Measurements from ENCODE around the gene NDRG2.
A peak's percentile ranks its signal among the peaks of the same experiment; 100 is the strongest.

NDRG2 gene

DNA sequence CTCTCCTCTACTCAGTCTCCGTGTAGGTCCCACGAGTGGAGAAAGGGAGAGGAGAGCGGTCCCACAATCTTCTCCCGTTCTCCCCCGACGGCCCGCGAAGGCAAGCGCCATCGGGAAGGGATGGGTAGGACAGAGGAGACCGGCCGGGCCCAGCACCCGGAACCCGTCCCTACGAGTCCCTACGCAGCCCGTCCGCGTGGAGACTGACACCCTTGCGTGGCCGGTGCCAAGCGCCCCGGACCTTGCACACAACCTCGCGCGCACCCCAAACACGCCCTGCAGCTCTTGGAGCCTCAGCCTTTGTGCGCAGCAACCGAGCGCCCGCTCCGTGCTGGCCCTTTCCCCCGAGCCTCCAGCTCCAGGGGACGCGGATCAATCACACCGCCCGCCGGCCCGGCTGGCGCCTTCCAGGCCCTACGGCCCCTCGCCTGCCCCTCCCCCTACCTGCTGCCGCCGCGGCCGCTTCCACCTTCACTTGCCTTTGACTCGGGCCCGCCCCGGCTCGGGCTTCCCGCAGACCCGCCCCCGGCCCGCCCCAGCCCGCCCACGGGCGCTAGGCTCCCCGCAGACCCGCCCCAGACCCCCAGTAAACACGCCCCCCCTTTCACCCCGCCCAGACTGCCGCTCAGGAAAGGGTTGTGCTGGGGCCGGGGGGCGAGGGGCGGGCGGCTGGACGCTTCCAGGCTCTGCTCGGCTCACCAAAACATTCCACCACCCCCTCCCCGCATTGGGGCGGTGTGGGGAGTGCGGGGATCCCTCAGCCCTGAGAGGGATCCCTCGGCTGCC is at the start of gene NDRG2:
NDRG2 (minus strand) TSS at position 477 of the 786 bp plus-strand sequence. CDS start 1,746 bp downstream, outside the sequence.
- peak; percentile 94 for DNase-seq (ENCODE audit: low spot score)
- peak; percentile 61 for FAIRE-seq

DNA sequence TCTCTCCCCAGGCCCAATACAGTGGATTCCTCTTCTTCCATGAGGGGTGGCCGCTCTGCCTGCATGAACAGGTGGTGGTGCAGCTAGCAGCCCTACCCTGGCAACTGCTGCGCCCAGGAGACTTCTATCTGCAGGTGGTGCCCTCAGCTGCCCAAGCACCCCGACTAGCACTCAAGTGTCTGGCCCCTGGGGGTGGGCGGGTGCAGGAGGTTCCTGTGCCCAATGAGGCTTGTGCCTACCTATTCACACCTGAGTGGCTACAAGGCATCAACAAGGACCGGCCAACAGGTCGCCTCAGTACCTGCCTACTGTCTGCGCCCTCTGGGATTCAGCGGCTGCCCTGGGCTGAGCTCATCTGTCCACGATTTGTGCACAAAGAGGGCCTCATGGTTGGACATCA is 49.1 kb upstream of the NDRG2 start:
- DNase-seq (ENCODE audit: low spot score) = no peak
- no peak for FAIRE-seq

DNA sequence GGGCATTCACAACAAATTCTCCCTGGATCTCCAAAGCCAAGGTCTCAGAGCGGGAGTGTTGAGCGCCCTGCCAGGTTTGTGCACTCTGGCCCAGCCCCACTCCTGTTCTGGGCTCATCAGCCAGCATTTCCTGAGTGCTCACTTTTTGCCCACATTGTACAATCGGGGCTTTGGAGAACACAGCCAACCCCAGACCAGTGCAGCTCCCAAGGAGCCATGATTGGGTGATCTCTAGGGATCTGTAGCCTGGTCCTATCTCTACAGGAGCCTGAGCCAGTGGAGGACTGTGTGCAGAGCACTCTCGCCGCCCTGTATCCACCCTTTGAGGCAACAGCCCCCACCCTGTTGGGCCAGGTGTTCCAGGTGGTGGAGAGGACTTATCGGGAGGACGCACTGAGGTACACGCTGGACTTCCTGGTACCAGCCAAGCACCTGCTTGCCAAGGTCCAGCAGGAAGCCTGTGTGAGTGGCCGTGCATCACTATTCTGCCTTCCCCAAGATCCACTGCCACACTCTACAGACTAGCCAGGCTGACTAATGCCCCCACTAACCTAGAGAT is 48.0 kb upstream of the NDRG2 start:
- DNase-seq (ENCODE audit: low spot score) (no peak), FAIRE-seq (no peak)

DNA sequence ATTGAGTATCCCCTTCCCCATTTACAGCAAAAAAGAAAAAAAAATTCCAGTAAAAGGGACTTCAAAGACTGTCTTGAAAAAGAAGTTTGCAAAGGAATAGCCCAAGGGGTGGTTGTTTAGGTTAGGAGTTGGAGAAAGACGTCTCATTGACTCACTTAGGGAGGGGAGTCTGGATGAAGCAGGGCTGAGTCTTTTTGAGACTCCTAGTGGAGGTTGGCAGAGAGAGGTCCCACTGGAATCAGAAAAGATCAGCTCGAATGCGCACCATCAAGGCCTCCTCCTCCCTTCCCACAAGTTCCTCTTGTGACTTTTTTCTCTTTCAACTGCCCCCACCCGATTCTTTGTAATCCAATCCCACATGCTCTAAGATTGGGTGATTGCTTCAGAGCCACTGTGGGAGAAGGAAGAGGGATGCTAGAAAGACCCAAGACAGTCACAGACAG is 47.2 kb upstream of the NDRG2 start:
- DNase-seq (ENCODE audit: low spot score) (peak; percentile 39), FAIRE-seq (no peak)

DNA sequence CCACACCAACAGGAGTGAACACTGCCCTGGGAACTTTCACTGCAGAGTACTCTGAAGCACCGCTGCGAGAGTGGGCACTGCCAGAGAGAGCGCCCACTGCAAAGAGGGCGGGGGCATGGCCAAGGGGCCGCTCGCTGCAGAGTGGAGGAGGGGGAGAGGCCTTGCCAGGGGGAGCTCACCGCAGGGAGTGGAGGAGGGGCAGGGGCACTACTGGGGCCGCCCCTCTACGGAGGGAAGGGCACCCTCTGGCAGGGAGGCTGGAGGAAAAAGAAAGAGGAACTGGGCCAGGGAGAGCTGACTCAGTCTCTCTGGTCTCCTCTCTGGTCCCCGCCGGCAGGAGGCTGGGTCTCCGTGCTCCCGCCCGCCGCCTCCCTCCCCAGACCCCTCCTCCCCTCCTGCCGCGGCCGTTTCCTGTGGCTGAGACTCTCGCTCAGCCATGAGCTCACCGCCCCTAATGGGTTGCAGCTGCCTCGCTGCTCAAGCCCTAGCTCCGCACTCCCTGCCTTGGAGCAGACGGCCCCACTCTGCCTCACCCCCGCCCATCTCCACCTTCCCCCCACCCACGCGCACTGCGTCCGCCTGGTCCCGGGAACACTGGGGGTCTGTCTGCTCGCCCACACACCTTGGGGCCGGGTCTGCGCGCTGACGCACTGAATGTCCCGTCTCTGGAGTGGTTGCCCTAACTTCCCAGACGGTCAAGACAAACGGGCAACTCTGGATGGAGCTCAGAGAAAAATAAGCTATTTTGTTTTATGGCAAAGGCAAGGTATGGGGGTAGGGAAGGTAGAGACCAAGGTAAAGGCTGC is 46.6 kb upstream of the NDRG2 start:
- FAIRE-seq (peak; percentile 84), DNase-seq (ENCODE audit: low spot score) (peak; percentile 95)

DNA sequence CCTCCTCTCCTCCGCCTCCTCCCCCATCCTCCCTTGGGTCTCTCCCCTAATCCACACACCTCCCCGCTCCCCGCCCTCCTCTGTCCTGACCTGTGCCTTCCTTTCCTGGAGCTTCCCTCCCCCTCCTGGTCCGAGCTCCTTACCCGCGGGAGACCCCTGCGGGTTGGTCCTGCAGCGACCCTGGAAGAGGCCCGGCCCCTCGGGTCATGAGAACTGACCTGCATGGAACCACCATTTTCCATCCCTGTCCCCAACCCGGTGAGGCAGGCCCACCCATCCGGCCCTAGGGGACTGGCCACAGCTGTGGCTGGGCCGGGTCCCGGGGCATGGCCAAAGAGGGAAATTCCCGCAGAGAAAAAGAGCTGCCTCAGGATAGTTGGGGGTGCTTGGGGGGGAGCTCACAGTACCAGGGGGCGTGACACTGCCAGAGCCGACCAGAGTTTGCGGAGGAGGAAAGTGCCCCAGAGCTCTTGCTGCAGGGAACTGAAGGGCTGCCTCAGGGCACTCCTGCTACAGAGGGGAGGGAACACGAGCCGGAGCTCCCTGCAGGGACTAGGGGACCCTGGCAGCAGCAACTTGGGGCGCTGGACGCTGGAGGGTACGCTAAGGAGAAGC is 45.9 kb upstream of the NDRG2 start:
- peak; percentile 56 for DNase-seq (ENCODE audit: low spot score)
- no peak for FAIRE-seq

DNA sequence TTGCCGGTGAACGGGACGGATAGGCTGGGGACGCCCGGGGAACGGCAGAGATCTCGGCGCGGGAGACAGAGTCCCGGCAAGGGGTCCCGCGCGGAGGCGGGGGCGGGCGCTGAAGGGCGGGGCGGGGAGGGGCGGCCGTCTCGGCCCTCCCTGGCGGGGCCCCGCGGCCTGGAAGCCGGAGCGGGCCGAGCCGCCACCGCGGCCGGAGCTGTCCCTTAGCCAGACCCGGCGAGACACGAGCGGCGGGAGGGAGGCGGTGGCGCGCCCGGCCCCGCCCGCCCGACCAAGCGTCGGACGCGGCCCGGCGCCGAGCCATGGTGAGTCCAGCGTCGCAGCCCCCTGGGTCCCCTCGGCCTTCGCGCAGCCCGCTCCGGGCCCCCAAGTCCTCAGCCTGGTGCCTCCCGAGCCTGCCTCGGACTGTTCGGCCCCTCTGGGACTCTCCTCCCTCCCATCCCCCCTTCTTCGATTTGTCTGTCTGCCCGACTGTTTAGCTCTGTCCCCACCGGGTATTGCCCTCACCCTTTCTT is 45.3 kb upstream of the NDRG2 start, which contains the start of gene ARHGEF40:
ARHGEF40 (plus strand) TSS at position 222 of the 527 bp plus-strand sequence; CDS start at position 315, 93 bp downstream.
- no peak for FAIRE-seq

DNA sequence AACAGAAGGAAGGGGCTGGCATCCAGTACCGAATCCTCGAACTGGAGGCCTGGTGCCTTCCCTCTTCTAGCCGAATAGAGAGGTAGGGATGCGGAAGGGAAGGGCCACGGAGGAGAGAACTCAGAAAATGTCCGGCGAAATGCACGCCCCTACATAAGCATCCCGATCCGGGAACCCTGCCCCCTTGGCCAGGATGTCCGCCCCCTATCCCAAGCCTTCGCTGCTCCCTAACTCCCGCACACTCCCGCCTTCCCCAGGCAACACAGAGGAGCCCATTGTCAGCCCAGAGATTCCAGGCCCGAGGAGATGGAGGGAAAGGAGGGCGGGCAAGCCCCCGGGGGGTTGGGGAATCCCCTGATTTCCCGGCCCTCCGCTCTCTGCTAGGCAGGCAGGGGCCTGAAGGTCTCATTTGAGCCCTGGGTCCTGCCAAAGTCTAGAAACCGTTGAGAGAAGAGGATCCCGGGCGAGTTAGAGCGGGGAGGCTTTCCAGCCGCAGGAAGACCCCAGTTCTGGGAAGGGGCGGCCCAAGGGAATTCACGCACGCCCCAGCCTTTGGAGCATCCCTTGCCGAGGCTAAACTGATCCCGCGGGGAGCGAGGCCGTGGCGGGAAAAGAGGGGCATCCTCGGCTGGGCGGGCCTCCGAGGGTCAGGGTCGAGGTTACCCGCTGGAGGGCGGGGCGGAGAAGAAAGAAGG is 44.7 kb upstream of the NDRG2 start:
- DNase-seq (ENCODE audit: low spot score) (peak; percentile 65), FAIRE-seq (peak; percentile 5)

More for the DNA sequence above, 45.3 kb upstream of the NDRG2 start, which contains the start of gene ARHGEF40:
- DNase-seq (ENCODE audit: low spot score) = peak; percentile 80

DNA sequence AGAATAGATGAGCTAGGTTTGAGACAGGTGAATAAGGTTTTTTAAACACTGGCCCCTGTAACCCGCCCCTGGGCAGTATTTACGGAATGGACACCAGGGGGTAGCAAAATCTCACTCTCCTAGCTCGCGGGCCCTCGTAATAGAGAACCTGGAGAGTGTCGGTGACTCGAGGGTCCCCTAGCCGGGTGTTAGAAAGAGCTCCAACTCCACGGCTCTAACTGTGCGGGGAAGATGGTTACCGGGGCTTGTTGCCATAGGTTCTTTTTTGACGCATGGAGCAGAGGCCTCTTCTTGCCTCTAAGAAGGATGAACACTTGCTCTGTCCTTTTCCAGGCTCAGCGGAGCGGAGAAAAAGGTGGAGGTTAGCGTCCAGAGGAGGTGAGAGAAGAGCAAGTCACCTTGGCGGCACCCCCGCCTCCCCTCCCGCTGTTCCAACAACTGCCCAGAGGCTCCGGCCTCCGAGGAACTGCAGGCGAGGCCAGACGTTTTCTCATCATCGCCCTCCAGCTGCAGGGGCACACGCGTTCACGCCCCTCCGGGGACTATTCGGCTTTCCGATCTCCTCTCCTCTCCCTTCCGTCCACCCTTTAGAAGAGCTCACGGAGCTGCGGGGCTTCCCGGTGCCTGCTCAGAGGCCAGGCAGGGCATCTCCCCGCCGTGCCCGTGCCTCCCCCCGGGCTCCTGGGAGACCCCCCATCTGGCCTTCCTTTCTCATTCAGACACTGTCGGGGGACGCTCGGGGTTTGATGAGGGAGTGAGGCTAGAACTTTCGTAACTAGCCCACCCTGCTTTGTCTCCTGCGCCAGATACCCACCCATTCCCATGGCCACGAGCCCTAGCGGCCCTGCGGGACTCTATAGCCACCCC is 43.9 kb upstream of the NDRG2 start:
- FAIRE-seq (no peak), DNase-seq (ENCODE audit: low spot score) (peak; percentile 68)

DNA sequence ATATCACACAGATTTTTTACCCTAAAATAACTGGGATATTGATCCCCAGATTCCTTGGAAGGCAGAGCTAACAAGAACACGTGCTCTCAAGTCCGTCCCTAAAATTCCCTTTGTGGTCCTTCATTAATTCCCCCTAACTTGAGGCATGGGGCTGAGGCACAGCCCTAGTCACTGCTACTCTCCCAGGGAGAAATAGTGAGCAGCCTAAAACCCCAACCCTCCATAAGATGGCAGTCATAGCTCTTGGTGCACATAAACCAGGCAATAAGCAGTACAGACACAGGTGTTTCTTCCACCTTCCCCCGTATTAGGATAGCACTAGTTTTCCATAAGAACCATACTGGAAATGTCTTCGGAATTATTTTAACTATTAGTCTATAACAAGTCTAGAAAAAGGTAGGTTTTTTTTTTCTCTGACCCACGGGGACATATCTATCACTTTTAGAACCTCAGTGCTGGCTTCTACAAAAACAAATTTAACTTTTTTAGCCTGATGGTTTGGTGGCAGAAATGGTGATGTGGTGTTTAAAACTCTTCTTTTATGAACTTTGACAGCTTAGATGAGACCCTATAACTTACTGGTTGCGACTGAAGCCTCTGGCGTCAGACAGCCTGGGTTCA is 42.1 kb upstream of the NDRG2 start:
- DNase-seq (ENCODE audit: low spot score) (peak; percentile 45), FAIRE-seq (no peak)

DNA sequence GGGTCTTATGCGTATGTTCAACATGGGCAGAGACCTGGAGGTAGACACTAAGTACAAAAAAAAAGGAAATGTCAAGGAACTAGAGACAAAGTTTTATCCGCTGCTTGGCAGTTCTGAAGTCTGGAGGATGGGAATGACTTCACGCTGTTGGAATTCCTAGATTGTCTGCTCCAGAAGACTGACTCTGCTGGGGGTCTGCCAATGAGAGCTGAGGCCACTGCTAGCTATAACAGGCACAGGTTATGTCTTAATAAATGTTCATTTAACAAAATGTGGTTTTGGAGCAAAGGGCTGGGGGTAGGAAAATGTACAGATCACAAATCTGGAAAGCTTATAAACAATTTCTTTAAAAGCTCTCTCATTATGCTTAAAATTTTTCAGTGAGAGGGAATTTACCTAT is 38.6 kb upstream of the NDRG2 start:
- DNase-seq (ENCODE audit: low spot score) (peak; percentile 72), FAIRE-seq (no peak)

DNA sequence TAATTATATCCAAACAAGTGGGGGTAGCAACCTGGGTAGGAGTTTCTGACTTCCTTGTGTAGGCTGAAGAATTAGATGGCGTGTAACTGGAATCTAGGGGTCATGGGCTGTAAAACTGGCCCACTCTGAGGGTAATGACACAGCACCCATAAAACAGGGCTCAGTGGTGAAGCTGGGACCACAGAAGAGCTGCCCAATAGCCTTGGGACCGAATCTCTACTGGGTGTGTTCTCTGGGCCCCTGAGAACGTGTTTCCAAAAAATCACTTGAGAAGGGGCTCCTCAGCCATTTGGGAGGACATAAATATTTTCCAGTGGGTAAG is 36.4 kb upstream of the NDRG2 start:
- no peak for FAIRE-seq
- no peak for DNase-seq (ENCODE audit: low spot score)

DNA sequence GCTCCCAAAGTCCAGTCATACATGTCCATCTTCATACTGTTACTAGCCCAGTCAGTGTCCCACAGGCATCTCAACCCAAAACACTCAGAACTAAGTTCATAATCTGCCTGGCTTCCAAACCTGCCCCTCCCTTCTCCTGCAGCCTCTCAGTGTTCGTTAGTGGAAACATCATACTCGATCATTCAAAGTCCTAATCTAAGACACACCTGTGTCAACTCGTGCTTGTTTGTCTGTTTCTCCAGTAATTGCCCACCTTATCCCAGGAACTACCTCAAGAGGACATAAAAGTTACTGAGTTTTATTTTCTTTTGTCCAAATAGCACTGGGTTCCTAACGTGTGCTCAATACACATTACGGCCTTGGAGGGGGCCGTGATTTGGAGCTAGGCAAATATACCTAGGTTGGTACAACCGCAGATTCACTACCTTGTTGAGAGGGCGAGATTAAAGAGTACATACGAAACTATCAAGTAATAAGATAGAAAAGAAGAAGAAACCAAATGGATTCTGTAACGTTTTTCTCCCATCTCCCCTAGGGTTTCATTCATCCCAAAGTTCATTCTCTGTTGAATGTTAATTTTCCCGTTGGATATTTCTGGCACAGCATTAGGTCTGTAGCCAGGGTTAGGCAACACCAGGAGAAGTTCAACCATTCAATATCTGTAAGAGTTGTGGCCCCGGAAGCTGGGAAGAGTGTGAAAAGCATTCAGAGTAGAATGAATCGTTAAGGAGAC is 35.9 kb upstream of the NDRG2 start:
- DNase-seq (ENCODE audit: low spot score) (no peak), FAIRE-seq (no peak)

DNA sequence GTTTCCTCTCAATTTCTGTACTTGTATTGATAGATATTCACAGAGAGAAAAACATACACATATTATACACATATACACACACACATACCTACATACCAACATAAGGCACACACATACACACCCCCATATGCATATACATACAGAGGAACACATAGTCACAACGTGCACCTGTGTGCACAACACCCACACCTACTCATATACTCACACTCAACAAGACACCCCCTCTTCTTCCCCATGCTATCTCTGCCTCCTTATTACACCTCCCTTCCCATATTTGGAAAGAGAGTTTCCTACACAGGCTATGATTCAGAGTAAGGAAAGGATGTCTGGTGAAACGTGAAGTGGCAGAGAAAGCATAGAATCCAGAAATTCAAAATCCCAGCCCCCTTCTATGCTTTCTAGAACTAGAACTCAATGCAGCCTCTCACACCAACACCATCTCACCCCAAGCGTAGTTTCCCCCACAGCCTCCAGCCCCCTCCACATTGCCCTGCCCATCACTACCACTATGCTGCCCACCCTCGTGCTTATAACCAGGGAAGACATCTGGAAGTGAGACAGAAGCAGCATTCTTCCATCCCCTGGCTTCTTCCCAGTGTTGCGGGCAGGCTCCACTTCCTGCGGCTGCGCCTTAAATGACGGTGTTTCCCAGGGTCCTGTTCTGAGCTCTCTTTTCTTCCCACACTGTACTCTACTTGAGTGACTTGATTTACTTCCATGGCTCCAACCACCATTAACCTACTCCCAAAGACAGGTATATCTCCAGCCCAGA is 35.2 kb upstream of the NDRG2 start:
- FAIRE-seq = peak; percentile 44
- DNase-seq (ENCODE audit: low spot score) = no peak

DNA sequence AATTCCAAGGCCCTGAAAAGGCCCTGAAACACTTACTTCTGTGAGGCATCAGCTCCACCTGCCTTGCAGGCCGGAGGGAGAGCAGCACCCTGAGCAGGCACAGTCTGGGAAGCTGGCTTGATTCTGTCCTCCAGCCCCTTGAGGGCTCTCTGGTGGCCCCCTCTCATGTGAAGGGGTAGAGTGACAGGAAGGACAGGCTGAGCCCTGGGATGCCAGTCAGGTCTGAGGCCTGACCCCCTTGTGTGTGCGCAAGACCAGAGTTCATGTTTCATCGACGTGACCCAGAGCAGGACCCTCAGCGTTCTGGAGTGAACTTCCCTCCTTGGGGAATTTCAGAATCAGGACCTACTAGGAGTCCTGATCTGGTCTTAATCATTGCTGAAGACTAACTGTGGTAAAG is 34.0 kb upstream of the NDRG2 start:
- DNase-seq (ENCODE audit: low spot score) = no peak
- no peak for FAIRE-seq

DNA sequence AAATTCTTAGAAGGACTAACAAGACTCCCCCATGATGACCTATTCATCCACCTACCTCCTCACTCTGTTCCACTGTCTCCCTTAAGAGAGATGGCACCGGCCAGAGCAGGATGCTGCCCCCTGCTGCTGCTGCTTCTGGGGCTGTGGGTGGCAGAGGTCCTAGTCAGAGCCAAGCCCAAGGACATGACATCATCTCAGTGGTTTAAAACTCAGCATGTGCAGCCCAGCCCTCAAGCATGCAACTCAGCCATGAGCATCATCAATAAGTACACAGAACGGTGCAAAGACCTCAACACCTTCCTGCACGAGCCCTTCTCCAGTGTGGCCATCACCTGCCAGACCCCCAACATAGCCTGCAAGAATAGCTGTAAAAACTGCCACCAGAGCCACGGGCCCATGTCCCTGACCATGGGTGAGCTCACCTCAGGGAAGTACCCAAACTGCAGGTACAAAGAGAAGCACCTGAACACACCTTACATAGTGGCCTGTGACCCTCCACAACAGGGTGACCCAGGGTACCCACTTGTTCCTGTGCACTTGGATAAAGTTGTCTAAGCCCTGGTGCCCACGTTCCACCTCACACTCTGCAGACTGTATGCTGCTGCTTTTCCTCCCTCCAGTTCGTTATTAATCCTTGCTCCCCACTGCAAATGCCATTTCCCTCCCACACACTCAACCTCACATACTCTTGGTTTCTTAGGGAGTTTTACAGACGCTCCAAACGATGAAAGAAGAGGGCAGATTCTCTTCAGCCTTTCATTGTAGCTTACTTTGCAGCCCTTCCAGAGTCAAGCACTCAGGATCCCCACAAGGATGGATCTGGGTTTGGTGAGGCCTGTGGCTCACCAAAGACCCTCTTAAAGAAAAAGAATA is 33.2 kb upstream of the NDRG2 start, which contains the start of gene RNASE8:
RNASE8 (plus strand) TSS at position 20 of the 873 bp plus-strand sequence; CDS start at position 91, 71 bp downstream.
- DNase-seq (ENCODE audit: low spot score) = peak; percentile 35
- peak; percentile 65 for FAIRE-seq
